CD4-positive, alpha-beta memory T cell (primary cell): ENCODE results near the gene SYCN. TPM values are rescaled to one million over a fixed set of nuclear protein-coding genes. Genes with fewer than 3 reads are reported as not detected.
A peak's percentile ranks its signal among the peaks of the same experiment; 100 is the strongest.

ENCODE experiments used
- CTCF ChIA-PET: fragments of 350-600 bp; sonication (Branson Sonifier 250); formaldehyde crosslinking; loops from one replicate; lab custom pipeline; 2021; ENCODE audit warnings: inconsistent platforms; ENCODE audit not compliant: partially characterized antibody; lab: Charles Lee
- POLR2A ChIA-PET: fragments of 350-600 bp; sonication (Branson Sonifier 250); formaldehyde crosslinking; loops from one replicate; lab custom pipeline; 2021; ENCODE audit not compliant: partially characterized antibody; lab: Charles Lee
- DNase-seq, 5 donors: peaks; one replicate each; pipeline versions ENCODE4 v3.0.0 to v3.0.0-alpha.2; 2020 to 2022; ENCODE audit warnings: mixed read lengths in 1 of 5
- H3K27ac ChIP-seq: one replicate; pipeline ENCODE4 v1.7.0; 2013; ENCODE audit warnings: low read depth, low read length
- H3K27me3 ChIP-seq: 2 replicates; pipeline ENCODE4 v1.7.0; 2013; ENCODE audit warnings: mild to moderate bottlenecking, low read length, moderate library complexity; ENCODE audit not compliant: insufficient read depth
- H3K36me3 ChIP-seq: 2 replicates; pipeline ENCODE4 v1.7.0; 2013; ENCODE audit warnings: mild to moderate bottlenecking, low read length, moderate library complexity; ENCODE audit not compliant: insufficient read depth
- H3K4me1 ChIP-seq: 2 replicates; pipeline ENCODE4 v1.7.0; 2013; ENCODE audit warnings: mild to moderate bottlenecking, low read length, moderate library complexity; ENCODE audit not compliant: insufficient read depth
- H3K4me3 ChIP-seq, 2 donors: one replicate each; pipeline ENCODE4 v1.7.0; 2013; ENCODE audit warnings: low read length in 2 of 2, mild to moderate bottlenecking in 1 of 2
- H3K9me3 ChIP-seq, 2 donors: one replicate each; pipeline ENCODE4 v1.7.0; 2013; ENCODE audit warnings: low read length in 2 of 2, control low read depth in 1 of 2; ENCODE audit not compliant: control insufficient read depth in 1 of 2
- H3K27ac Mint-ChIP-seq, 7 donors: one replicate each; pipeline ENCODE4 v1.8.0; 2020 to 2021; ENCODE audit warnings: mixed read lengths in 7 of 7, mild to moderate bottlenecking in 6 of 7, inconsistent platforms in 3 of 7, moderate library complexity in 3 of 7
- H3K27me3 Mint-ChIP-seq, 2 donors: one replicate each; pipeline ENCODE4 v1.8.0; 2020 to 2021; ENCODE audit warnings: mixed read lengths in 2 of 2
- H3K36me3 Mint-ChIP-seq, 2 donors: one replicate each; pipeline ENCODE4 v1.8.0; 2020 to 2021; ENCODE audit warnings: mixed read lengths in 2 of 2, inconsistent platforms in 1 of 2, mild to moderate bottlenecking in 1 of 2
- H3K4me1 Mint-ChIP-seq, 4 donors: one replicate each; pipeline ENCODE4 v1.8.0; 2020 to 2021; ENCODE audit warnings: mixed read lengths in 4 of 4, mild to moderate bottlenecking in 1 of 4
- H3K4me3 Mint-ChIP-seq, 8 donors: one replicate each; pipeline ENCODE4 v1.8.0; 2020 to 2021; ENCODE audit warnings: mixed read lengths in 8 of 8, mild to moderate bottlenecking in 7 of 8, moderate library complexity in 6 of 8, inconsistent platforms in 3 of 8
- H3K9me3 Mint-ChIP-seq, 8 donors: one replicate each; pipeline ENCODE4 v1.8.0; 2020 to 2021; ENCODE audit warnings: mixed read lengths in 8 of 8, mild to moderate bottlenecking in 5 of 8, inconsistent platforms in 3 of 8, moderate library complexity in 1 of 8
- intact Hi-C: fragments of 100-400 bp; cut with micrococcal nuclease; formaldehyde crosslinking; loops from one replicate; pipeline ENCODE4 v1.15.1; 2023
- polyA plus RNA-seq, 2 donors: library from polyadenylated mRNA; unstranded; fragments of 300-500 nt; fragmentation: Illumina TruSeq; gene quantifications; one replicate each; pipeline ENCODE4 v1.2.3, GENCODE V29; 2021
- total RNA-seq, 2 experiments: library from RNA; stranded (reverse); gene quantifications; one replicate each; pipeline ENCODE4 v1.2.3, GENCODE V29; 2021

Gene SYCN
- total and polyA plus RNA-seq, 4 experiments from 2014 or later: not detected

DNA sequence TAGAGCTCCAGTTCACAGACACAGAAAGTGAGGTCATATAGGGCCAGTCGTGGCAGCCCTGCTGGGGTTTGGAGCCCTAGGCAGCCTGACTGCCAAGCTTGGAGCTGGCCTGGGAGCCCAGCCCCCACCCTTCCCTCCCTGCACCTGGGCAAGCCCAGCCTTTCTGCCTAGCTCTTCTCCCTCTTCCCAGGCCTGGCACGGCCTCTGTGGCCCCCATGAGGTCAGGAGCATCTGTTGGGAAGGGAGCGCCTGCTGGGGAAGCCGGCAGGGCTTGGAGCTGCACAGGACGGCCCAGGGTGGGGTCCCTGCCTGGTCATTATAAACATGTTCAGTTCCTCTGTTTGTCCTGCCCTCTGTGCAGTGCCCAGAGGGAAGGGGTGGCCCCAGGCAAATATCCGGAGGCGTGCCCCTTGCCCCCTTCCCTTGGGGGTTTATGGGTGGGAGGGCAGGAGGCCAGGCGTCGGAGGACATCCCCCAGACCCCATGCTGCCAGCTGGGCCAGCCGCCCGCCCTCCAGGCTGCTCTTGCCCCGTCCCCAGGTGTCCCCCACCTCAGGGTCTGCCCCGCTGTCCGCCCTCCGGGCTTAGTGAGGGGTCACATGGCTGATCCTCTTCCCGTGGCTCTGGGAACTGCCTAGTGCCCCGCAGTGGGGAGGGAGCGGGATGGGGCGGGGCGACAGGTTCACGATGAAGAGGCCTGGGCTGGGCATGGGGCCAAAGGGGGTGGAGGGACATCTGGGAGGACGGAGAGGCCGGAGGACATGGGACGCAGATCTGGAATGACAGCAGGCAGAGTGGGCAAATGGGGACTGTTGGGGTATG lies 37.3 kb downstream of the SYCN start:
- no peak overlapping the region for H3K27ac Mint-ChIP-seq
- Histone ChIP-seq H3K27me3 (no peaks in the 10 kb centered on the region), H3K4me3 (no peak overlapping the region), H3K4me1 (no peaks in the 10 kb centered on the region), H3K9me3 (no peaks in the 10 kb centered on the region), H3K36me3 (no peaks in the 10 kb centered on the region), H3K27ac (no peak overlapping the region)
- intact Hi-C loops: no loop called here
- H3K36me3 Mint-ChIP-seq: peaks cover 5 to 14% of the 10 kb centered on the region in 2 donors
- ChIA-PET POLR2A (no interaction called here), CTCF (interaction anchor here (0.9 kb wide), 1 partner anchor 20 kb away, joined by 4 read pairs; no protein-coding TSS in a partner anchor)
- no peaks in the 10 kb centered on the region for H3K9me3 Mint-ChIP-seq
- H3K27me3 Mint-ChIP-seq: no peaks in the 10 kb centered on the region
- no peak overlapping the region for H3K4me3 Mint-ChIP-seq
- DNase-seq: no peak
- peaks cover 3 to 5% (median 4%) of the 10 kb centered on the region in 4 donors for H3K4me1 Mint-ChIP-seq

DNA sequence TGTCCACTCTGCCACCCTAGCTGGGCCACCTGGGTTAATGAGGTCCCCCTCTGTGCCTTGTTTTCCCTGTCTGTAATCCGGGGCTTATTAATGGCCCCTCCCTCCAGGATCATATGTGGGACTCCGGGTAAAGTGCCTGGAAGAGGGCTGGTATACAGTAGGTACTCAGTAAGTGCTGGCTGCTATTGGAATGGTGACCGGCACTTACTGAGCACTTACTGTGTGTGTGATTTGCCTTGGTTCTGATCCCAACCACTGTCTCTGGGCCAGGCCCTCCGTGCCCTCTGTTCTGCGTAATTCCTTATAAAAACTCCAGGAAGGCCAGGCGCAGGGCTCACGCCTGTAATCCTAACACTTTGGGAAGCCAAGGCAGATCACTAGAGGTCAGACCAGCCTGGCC lies 38.2 kb downstream of the SYCN start:
- H3K9me3 Mint-ChIP-seq: no peaks in the 10 kb centered on the region
- no peaks in the 10 kb centered on the region for H3K27me3 Mint-ChIP-seq
- H3K4me3 Mint-ChIP-seq: no peak overlapping the region
- peak overlapping the region in 1 of 7 donors; percentile 59 for H3K27ac Mint-ChIP-seq
- H3K36me3 ChIP-seq: no peaks in the 10 kb centered on the region
- CTCF ChIA-PET: interaction anchor here (0.9 kb wide), 1 partner anchor 21 kb away, joined by 4 read pairs; no protein-coding TSS in a partner anchor
- H3K27ac ChIP-seq: no peak overlapping the region
- no peaks in the 10 kb centered on the region for H3K4me1 ChIP-seq
- no peaks in the 10 kb centered on the region for H3K27me3 ChIP-seq
- H3K4me1 Mint-ChIP-seq: peaks cover 4 to 5% (median 5%) of the 10 kb centered on the region in 4 donors
- no peak overlapping the region for H3K4me3 ChIP-seq
- DNase-seq: no peak
- POLR2A ChIA-PET: no interaction called here
- intact Hi-C loops: no loop called here
- peaks cover 5 to 12% of the 10 kb centered on the region in 2 donors for H3K36me3 Mint-ChIP-seq
- H3K9me3 ChIP-seq: no peaks in the 10 kb centered on the region

DNA sequence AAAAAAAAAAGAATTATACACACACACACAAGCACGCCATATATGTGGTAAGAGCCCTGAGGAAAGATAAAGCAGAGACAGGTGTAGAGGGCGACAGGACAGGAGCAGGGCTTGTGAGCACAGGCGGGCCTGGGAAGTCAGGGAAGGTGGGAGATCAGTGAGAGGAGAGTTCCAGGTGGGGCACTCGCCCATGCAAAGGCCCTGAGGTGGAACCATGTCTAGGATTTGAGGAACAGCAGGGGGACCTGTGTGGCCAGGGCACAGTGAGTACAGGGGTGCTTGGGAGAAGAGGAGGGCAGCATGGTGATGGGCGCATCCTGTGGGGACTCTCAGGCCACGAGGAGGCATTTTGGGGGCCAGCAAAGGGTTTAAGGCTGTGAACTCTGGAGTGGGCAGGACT lies 39.8 kb downstream of the SYCN start:
- POLR2A ChIA-PET: no interaction called here
- no peak for DNase-seq
- Histone ChIP-seq H3K4me1 (no peaks in the 10 kb centered on the region), H3K4me3 (no peak overlapping the region), H3K27ac (no peak overlapping the region), H3K27me3 (no peaks in the 10 kb centered on the region), H3K36me3 (no peaks in the 10 kb centered on the region), H3K9me3 (no peaks in the 10 kb centered on the region)
- Mint-ChIP-seq H3K36me3 (peaks cover 5 to 9% of the 10 kb centered on the region in 2 donors), H3K4me1 (peaks cover 4 to 13% (median 6%) of the 10 kb centered on the region in 4 donors), H3K4me3 (no peak overlapping the region), H3K27ac (peak overlapping the region in 3 of 7 donors; percentile 24 to 82 (median 36)), H3K27me3 (no peaks in the 10 kb centered on the region), H3K9me3 (no peaks in the 10 kb centered on the region)
- intact Hi-C loops: no loop called here
- CTCF ChIA-PET: no interaction called here

DNA sequence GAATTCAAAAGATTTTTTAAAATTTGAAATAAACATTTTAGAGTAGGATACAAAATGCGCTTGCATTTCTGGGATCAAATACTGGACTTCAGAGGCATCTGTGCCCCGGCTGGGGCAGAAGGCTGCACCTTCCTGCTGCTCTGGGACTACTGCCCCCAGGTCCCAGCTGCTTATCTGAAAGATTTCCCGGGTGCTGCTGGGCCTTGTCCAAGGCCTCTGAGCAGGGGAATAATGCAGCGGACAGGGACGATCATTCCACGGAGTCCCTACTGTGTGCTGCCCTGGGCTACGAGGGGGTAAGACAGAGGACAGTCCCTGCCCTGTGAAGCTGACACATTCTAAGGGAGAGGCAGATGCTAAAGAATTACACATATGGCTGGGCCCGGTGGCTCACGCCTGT lies 40.4 kb downstream of the SYCN start:
- Histone ChIP-seq H3K27ac (no peak overlapping the region), H3K9me3 (no peaks in the 10 kb centered on the region), H3K27me3 (no peaks in the 10 kb centered on the region), H3K4me1 (no peaks in the 10 kb centered on the region), H3K36me3 (no peaks in the 10 kb centered on the region), H3K4me3 (no peak overlapping the region)
- H3K4me1 Mint-ChIP-seq: peaks cover 5 to 18% (median 8%) of the 10 kb centered on the region in 4 donors
- no peak for DNase-seq
- no peaks in the 10 kb centered on the region for H3K9me3 Mint-ChIP-seq
- H3K36me3 Mint-ChIP-seq: peaks cover 0 to 3% of the 10 kb centered on the region in 2 donors
- CTCF ChIA-PET: no interaction called here
- H3K27me3 Mint-ChIP-seq: no peaks in the 10 kb centered on the region
- intact Hi-C loops: no loop called here
- no peak overlapping the region for H3K4me3 Mint-ChIP-seq
- POLR2A ChIA-PET: no interaction called here
- H3K27ac Mint-ChIP-seq: no peak overlapping the region

DNA sequence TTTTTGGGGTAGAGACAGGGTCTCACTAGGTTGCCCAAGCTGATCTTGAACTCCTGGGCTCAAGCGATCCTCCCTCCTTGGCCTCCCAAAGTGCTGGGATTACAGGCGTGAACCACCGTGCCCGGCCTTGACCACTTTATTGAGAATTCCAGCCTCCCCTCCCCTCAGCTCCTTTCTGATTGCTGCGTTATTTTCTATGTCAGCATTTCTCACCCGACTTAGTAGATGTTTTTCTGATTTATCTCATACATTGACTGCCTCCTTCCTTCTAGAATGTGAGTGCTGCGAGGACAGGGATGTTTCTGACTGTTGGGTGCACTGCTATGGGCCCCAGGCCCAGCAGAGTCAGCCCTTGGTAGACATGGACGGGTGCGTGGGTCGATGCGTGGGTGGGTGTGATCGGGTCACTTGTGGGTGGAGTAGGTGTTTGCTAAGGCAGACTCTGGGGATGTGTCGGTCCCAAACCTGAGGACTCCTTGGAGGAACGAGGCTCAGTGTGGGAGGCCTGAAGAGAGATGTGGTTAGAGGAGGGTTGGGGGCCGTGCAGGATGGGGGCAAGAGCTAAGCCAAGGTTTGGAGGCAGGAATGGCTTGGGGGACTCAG lies 41.5 kb downstream of the SYCN start:
- H3K4me1 ChIP-seq: no peaks in the 10 kb centered on the region
- H3K27me3 Mint-ChIP-seq: no peaks in the 10 kb centered on the region
- no peak overlapping the region for H3K27ac ChIP-seq
- ChIA-PET POLR2A (no interaction called here), CTCF (no interaction called here)
- H3K4me3 Mint-ChIP-seq: no peak overlapping the region
- DNase-seq: no peak
- peak overlapping the region in 3 of 7 donors; percentile 7 to 57 (median 43) for H3K27ac Mint-ChIP-seq
- H3K4me1 Mint-ChIP-seq: peaks cover 10 to 21% (median 14%) of the 10 kb centered on the region in 4 donors
- no peaks in the 10 kb centered on the region for H3K36me3 Mint-ChIP-seq
- H3K27me3 ChIP-seq: no peaks in the 10 kb centered on the region
- H3K36me3 ChIP-seq: no peaks in the 10 kb centered on the region
- no peaks in the 10 kb centered on the region for H3K9me3 Mint-ChIP-seq
- H3K4me3 ChIP-seq: no peak overlapping the region
- intact Hi-C loops: no loop called here
- no peaks in the 10 kb centered on the region for H3K9me3 ChIP-seq

DNA sequence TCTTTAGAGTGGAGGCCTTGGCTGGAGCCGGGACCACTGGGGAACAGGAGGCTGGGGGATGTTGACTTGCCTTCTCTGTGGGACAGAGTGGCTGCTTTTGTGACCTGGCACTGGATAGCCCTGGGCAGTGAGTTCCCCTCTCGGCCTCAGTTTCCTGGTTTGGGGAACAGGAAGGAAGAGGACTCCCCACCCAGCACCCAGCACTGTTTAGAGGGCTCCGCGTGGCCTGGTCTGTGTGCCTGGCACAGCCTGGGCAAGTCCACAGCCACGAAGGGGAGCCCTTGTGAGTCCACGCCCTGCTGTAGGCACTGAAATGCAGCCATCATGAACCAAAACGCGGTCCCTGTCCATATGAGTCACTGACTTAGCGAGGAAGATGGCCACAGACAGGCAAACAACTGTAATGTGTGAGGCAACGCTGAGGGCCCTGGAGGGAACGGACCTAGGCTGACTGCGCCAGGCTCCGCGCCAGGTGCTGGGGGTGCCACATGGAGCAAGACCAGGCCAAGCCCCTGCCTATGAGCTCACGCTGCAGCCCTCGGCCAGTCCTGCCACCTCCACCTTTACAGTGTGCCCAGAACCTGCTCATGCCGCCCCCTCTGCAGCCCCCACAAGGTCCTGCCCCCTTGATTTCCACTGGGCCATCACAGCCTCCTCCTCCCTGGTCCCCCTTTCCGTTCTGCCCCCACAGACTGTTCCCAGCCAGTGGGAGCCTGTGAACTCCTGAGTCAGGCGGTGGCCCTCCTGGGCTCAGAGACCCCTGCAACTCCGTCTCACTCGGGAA lies 43.0 kb downstream of the SYCN start:
- H3K4me3 Mint-ChIP-seq: no peak overlapping the region
- H3K27me3 ChIP-seq: no peaks in the 10 kb centered on the region
- no peak for DNase-seq
- H3K27me3 Mint-ChIP-seq: no peaks in the 10 kb centered on the region
- H3K4me1 ChIP-seq: peaks cover 4% of the 10 kb centered on the region
- H3K36me3 ChIP-seq: no peaks in the 10 kb centered on the region
- no peak overlapping the region for H3K4me3 ChIP-seq
- no peaks in the 10 kb centered on the region for H3K9me3 Mint-ChIP-seq
- intact Hi-C loops: no loop called here
- no peaks in the 10 kb centered on the region for H3K9me3 ChIP-seq
- no peak overlapping the region for H3K27ac ChIP-seq
- CTCF ChIA-PET: no interaction called here
- POLR2A ChIA-PET: no interaction called here
- peaks cover 10 to 26% (median 17%) of the 10 kb centered on the region in 4 donors for H3K4me1 Mint-ChIP-seq
- H3K27ac Mint-ChIP-seq: peak overlapping the region in 2 of 7 donors; percentile 15 to 22
- H3K36me3 Mint-ChIP-seq: no peaks in the 10 kb centered on the region

DNA sequence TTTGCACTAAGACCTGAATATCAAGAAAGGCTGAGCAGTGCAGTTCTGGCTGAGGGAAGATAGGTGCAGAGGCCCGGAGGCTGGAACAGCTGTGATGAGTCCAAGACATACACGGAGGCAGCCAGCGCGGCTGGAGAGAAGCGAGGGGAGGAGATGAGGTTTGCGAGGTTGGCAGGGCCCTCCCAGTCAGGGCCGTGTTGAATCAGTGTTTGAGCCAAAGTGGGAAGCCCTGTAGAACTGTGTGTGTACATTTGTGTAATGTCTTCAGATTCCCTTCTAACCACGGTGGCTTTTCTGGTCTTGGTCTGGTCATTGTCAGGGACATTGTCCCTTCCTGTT lies 43.6 kb downstream of the SYCN start:
- ChIA-PET POLR2A (no interaction called here), CTCF (no interaction called here)
- H3K4me3 Mint-ChIP-seq: no peak overlapping the region
- no peaks in the 10 kb centered on the region for H3K36me3 Mint-ChIP-seq
- H3K4me1 ChIP-seq: peaks cover 4% of the 10 kb centered on the region
- H3K4me1 Mint-ChIP-seq: peaks cover 12 to 26% (median 18%) of the 10 kb centered on the region in 4 donors
- no peaks in the 10 kb centered on the region for H3K27me3 ChIP-seq
- H3K27ac ChIP-seq: no peak overlapping the region
- no peak overlapping the region for H3K4me3 ChIP-seq
- no peaks in the 10 kb centered on the region for H3K9me3 ChIP-seq
- H3K27me3 Mint-ChIP-seq: no peaks in the 10 kb centered on the region
- intact Hi-C loops: no loop called here
- H3K9me3 Mint-ChIP-seq: no peaks in the 10 kb centered on the region
- no peak for DNase-seq
- no peaks in the 10 kb centered on the region for H3K36me3 ChIP-seq
- H3K27ac Mint-ChIP-seq: peak overlapping the region in 3 of 7 donors; percentile 53 to 82 (median 66)
